HCT116 (cell line): ENCODE results near the gene SPP2. TPM values are rescaled to one million over a fixed set of nuclear protein-coding genes. Genes with fewer than 3 reads are reported as not detected.

Experiments
- ATAC-seq: fragments of 200-7000 bp; cut with Tn5 transposase; 2 replicates; pipeline ENCODE4 v1.9.1; 2020; ENCODE audit warnings: mild to moderate bottlenecking, moderate library complexity
- BruUV-seq: library from RNA; stranded (reverse); fragments of 400-500 nt; replicated peaks from 2 replicates; lab custom pipeline; 2021; lab: Mats Ljungman, UMichigan
- CTCF ChIA-PET: fragments of 300-600 bp; sonication (Branson Sonifier 250); formaldehyde crosslinking; loops from one replicate; lab custom pipeline; 2021; ENCODE audit warnings: antibody characterized with exemption; lab: Charles Lee
- POLR2A ChIA-PET: fragments of 300-600, 350-600 bp; sonication (Branson Sonifier 250); formaldehyde crosslinking; loops from one replicate; lab custom pipeline; 2021; ENCODE audit warnings: antibody characterized with exemption; lab: Charles Lee
- RAD21 ChIA-PET, 2 experiments: fragments of 300-600 bp; sonication (Branson Sonifier 250); formaldehyde crosslinking; loops; one replicate each; lab custom pipeline; 2023; ENCODE audit warnings: low total read pairs in 2 of 2; ENCODE audit not compliant: uncharacterized antibody in 2 of 2, unreplicated experiment in 2 of 2, low non-redundant PET in 1 of 2; lab: Charles Lee
- DNase-seq: peaks from one replicate; pipeline ENCODE4 v3.0.0-alpha.2; 2010; ENCODE audit warnings: low read depth, low spot score
- H2AFZ ChIP-seq: fragments of 200-600 bp; shearing (Covaris generic), sonication (generic); 2 replicates; pipeline ENCODE4 v1.6.1; 2017; ENCODE audit warnings: low read depth, mixed run types, mixed read lengths, antibody characterized with exemption, low read length; ENCODE audit not compliant: poor library complexity, severe bottlenecking
- H3K27ac ChIP-seq: 2 replicates; pipeline ENCODE4 v1.5.1; 2012; ENCODE audit warnings: low read depth, low read length
- H3K27me3 ChIP-seq: fragments of 200-600 bp; sonication (generic); 2 replicates; pipeline ENCODE4 v1.6.1; 2016; ENCODE audit warnings: mixed run types, low read length, mixed read lengths; ENCODE audit not compliant: insufficient read depth
- H3K36me3 ChIP-seq, 2 experiments: fragments of 200-500 bp in 1 of 2; fragments of 200-600 bp in 1 of 2; sonication (Bioruptor generic) in 1 of 2; sonication (generic) in 1 of 2; 2 replicates each; pipeline versions ENCODE4 v1.5.1 to v1.6.1; 2014 to 2016; ENCODE audit warnings: low read length in 2 of 2, inconsistent platforms in 1 of 2, mixed read lengths in 1 of 2, mixed run types in 1 of 2; ENCODE audit not compliant: insufficient read depth in 2 of 2, control insufficient read depth in 1 of 2
- H3K4me1 ChIP-seq, 2 experiments: fragments of 200-600 bp in 1 of 2; sonication (generic) in 1 of 2; 2 replicates each; pipeline versions ENCODE4 v1.5.1 to v1.6.1; 2012 to 2017; ENCODE audit warnings: low read length in 2 of 2, inconsistent platforms in 1 of 2, mild to moderate bottlenecking in 1 of 2, mixed read lengths in 1 of 2, mixed run types in 1 of 2, moderate library complexity in 1 of 2; ENCODE audit not compliant: insufficient read depth in 2 of 2, control insufficient read depth in 1 of 2
- H3K4me2 ChIP-seq: fragments of 200-600 bp; sonication (generic); 2 replicates; pipeline ENCODE4 v1.6.1; 2017; ENCODE audit warnings: mixed run types, low read length, mixed read lengths
- H3K4me3 ChIP-seq, 2 experiments: fragments of 200-600 bp in 1 of 2; sonication (generic) in 1 of 2; replicated peaks in 1 of 2; 2 replicates each; pipeline ENCODE4 v1.5.1; 2011 to 2016; ENCODE audit warnings: low read length in 2 of 2, control low read depth in 1 of 2, low read depth in 1 of 2, mild to moderate bottlenecking in 1 of 2, mixed read lengths in 1 of 2, mixed run types in 1 of 2
- H3K79me2 ChIP-seq: fragments of 200-600 bp; sonication (generic); 2 replicates; pipeline ENCODE4 v1.6.1; 2017; ENCODE audit warnings: mild to moderate bottlenecking, mixed run types, low read length, moderate library complexity, mixed read lengths; ENCODE audit not compliant: insufficient read depth
- H3K9ac ChIP-seq: fragments of 200-600 bp; sonication (generic); 2 replicates; pipeline ENCODE4 v1.6.1; 2016; ENCODE audit warnings: low read length, mixed read lengths
- H3K9me2 ChIP-seq: fragments of 200-600 bp; sonication (generic), shearing (Covaris generic); 2 replicates; pipeline ENCODE4 v1.6.1; 2017; ENCODE audit warnings: mixed run types, mild to moderate bottlenecking, moderate library complexity; ENCODE audit not compliant: insufficient read depth
- H3K9me3 ChIP-seq, 2 experiments: fragments of 200-500 bp in 1 of 2; fragments of 200-600 bp in 1 of 2; sonication (Bioruptor generic) in 1 of 2; sonication (generic) in 1 of 2; 2 replicates each; pipeline ENCODE4 v1.6.1; 2014 to 2017; ENCODE audit warnings: low read length in 2 of 2, mixed read lengths in 2 of 2, inconsistent platforms in 1 of 2, low read depth in 1 of 2, mild to moderate bottlenecking in 1 of 2, mixed run types in 1 of 2, moderate library complexity in 1 of 2; ENCODE audit not compliant: control insufficient read depth in 1 of 2, insufficient read depth in 1 of 2
- H4K20me1 ChIP-seq: fragments of 200-600 bp; sonication (generic), shearing (Covaris generic); 2 replicates; pipeline ENCODE4 v1.6.1; 2017; ENCODE audit warnings: mixed run types, mild to moderate bottlenecking, moderate library complexity; ENCODE audit not compliant: insufficient read depth
- CBX3 ChIP-seq: IDR thresholded peaks from 2 replicates; pipeline ENCODE4 v1.6.1; 2012; ENCODE audit warnings: low read depth
- CEBPB ChIP-seq: IDR thresholded peaks from 2 replicates; pipeline ENCODE4 v1.6.1; 2012; ENCODE audit warnings: low read depth
- FOSL1 ChIP-seq: IDR thresholded peaks from 2 replicates; pipeline ENCODE4 v1.6.1; 2012; ENCODE audit warnings: low read depth
- JUND ChIP-seq: IDR thresholded peaks from 2 replicates; pipeline ENCODE4 v1.6.1; 2012
- MAX ChIP-seq: IDR thresholded peaks from 2 replicates; pipeline ENCODE4 v1.6.1; 2012
- RAD21 ChIP-seq: IDR thresholded peaks from 2 replicates; pipeline ENCODE4 v1.6.1; 2012; ENCODE audit warnings: low read depth, mild to moderate bottlenecking
- REST ChIP-seq: IDR thresholded peaks from 2 replicates; pipeline ENCODE4 v1.6.1; 2012; ENCODE audit warnings: low read depth
- SIN3A ChIP-seq: IDR thresholded peaks from 2 replicates; pipeline ENCODE4 v1.6.1; 2012; ENCODE audit warnings: low read depth
- SP1 ChIP-seq: IDR thresholded peaks from 2 replicates; pipeline ENCODE4 v1.6.1; 2012; ENCODE audit warnings: low read depth
- intact Hi-C: fragments of 100-400 bp; cut with micrococcal nuclease; formaldehyde crosslinking; loops from 2 replicates; pipeline ENCODE4 v1.10.0; 2022
- total RNA-seq: library from RNA; stranded (reverse); gene quantifications from one replicate; pipeline ENCODE4 v1.2.1, GENCODE V29; 2021; ENCODE audit not compliant: unreplicated experiment
- TF ChIP-seq, protein P1 (sequence below): IDR thresholded peaks from 2 replicates; pipeline ENCODE4 v1.6.1; 2011; ENCODE audit warnings: mild to moderate bottlenecking, low read length, moderate library complexity; ENCODE audit not compliant: insufficient replicate concordance; ENCODE audit errors: extremely low read depth

Gene SPP2
- total RNA-seq, 1 experiment from 2014 or later: not detected

- peak overlapping the region; percentile 19 for H2AFZ ChIP-seq
- intact Hi-C loops: no loop called here
- ChIA-PET POLR2A (no interaction called here), CTCF (no interaction called here), RAD21 (no interaction called here)
- peak; percentile 77 for DNase-seq
- H3K4me2 ChIP-seq: peak overlapping the region; percentile 75
- ATAC-seq: peak; percentile 98
- H3K36me3 ChIP-seq: no peaks in the 10 kb centered on the region
- H3K9me3 ChIP-seq: no peaks in the 10 kb centered on the region
- no peaks in the 10 kb centered on the region for H3K79me2 ChIP-seq
- peaks cover 16% of the 10 kb centered on the region; the same call in 1 of the 2 replicates for H3K27me3 ChIP-seq
- H3K27ac ChIP-seq: no peak overlapping the region
- H3K4me3 ChIP-seq: peak overlapping the region in 1 of 2 experiments; percentile 30; a peak in 1 of 4 replicates
- BruUV-seq: no TSS peak
- TF ChIP-seq CBX3: peak; percentile 87
- TF ChIP-seq RAD21: peak; percentile 29; the same call in 1 of the 2 replicates
- TF ChIP-seq SP1: peak; percentile 76
- no peak for TF ChIP-seq REST
- peak; percentile 36; the same call in 1 of the 2 replicates for TF ChIP-seq MAX
- peak; percentile 78 for TF ChIP-seq JUND
- no peak for TF ChIP-seq SIN3A
- TF ChIP-seq, protein P1, sequence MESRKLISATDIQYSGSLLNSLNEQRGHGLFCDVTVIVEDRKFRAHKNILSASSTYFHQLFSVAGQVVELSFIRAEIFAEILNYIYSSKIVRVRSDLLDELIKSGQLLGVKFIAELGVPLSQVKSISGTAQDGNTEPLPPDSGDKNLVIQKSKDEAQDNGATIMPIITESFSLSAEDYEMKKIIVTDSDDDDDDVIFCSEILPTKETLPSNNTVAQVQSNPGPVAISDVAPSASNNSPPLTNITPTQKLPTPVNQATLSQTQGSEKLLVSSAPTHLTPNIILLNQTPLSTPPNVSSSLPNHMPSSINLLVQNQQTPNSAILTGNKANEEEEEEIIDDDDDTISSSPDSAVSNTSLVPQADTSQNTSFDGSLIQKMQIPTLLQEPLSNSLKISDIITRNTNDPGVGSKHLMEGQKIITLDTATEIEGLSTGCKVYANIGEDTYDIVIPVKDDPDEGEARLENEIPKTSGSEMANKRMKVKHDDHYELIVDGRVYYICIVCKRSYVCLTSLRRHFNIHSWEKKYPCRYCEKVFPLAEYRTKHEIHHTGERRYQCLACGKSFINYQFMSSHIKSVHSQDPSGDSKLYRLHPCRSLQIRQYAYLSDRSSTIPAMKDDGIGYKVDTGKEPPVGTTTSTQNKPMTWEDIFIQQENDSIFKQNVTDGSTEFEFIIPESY: no peak
- TF ChIP-seq FOSL1: peak; percentile 83
- 0 out of 2 replicates have a peak, but pooled peaks have one; percentile 22 for TF ChIP-seq CEBPB
- TF ChIP-seq, all 23 proteins: peak for 7
- H3K4me1 ChIP-seq: peaks cover 11 to 18% of the 10 kb centered on the region in 2 experiments
- H4K20me1 ChIP-seq: no peaks in the 10 kb centered on the region
- H3K9ac ChIP-seq: peak overlapping the region; percentile 21; the same call in 1 of the 2 replicates
- no peaks in the 10 kb centered on the region for H3K9me2 ChIP-seq
These were observed 46.4 kb upstream of the SPP2 start for GRCh38 chr2:234003972-234004617.
